Measurements from ENCODE around the gene PCNX3.
"Not testable (repeated sequence)": the region's sequence is repeated elsewhere in the genome, so short reads cannot be mapped to it uniquely, and the experiment has no call there.

The PCNX3 gene

DNA sequence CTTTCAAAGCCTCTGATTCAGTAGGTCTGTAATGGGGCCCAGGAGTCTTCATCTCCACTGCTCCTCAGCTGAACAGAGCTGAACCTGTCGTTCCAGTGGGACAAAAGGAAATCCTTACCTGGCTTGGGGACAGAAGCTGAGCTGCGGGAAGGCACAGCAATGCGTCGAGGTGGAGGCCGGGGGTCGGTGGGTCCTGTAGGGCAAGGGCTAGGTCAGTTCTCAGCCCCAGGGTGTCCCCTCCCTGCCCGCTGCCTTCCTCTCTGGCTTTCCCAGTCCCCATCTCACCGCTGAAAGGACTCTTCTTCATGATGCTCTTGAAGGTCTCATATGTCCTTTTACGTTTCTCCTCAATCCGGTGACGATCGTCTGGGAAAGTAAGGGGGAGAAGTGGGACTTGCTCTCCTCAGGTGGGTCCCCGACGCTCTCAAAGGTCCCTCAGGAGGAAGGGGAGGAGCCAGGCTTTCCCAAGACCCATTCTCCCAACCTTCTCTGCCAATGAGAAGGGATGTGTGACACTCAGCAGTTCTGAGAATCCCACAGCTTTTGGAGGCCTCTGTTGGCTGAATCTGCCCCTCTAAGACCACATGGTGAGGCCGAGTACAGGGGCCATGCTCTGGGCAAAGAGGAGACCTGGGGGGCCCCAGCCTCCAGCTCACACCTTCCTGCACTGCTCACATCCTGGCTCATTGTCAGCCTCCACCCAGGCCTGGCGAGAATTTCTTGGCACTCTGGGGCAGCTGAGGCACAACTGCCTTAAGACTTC, 40.2 kb downstream of the PCNX3 start:
- H3K4me3 ChIP-seq (replicated peaks in 1 of 2; ENCODE audit: low read depth in 2 of 2, low read length in 2 of 2): no peak overlapping the region
- DNase-seq (ENCODE audit: low read depth in 2 of 2): no peak
- TF ChIP-seq, protein P1, sequence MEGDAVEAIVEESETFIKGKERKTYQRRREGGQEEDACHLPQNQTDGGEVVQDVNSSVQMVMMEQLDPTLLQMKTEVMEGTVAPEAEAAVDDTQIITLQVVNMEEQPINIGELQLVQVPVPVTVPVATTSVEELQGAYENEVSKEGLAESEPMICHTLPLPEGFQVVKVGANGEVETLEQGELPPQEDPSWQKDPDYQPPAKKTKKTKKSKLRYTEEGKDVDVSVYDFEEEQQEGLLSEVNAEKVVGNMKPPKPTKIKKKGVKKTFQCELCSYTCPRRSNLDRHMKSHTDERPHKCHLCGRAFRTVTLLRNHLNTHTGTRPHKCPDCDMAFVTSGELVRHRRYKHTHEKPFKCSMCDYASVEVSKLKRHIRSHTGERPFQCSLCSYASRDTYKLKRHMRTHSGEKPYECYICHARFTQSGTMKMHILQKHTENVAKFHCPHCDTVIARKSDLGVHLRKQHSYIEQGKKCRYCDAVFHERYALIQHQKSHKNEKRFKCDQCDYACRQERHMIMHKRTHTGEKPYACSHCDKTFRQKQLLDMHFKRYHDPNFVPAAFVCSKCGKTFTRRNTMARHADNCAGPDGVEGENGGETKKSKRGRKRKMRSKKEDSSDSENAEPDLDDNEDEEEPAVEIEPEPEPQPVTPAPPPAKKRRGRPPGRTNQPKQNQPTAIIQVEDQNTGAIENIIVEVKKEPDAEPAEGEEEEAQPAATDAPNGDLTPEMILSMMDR (IDR thresholded peaks at IDR 0.05; ENCODE audit: low read depth, low read length): no peak

DNA sequence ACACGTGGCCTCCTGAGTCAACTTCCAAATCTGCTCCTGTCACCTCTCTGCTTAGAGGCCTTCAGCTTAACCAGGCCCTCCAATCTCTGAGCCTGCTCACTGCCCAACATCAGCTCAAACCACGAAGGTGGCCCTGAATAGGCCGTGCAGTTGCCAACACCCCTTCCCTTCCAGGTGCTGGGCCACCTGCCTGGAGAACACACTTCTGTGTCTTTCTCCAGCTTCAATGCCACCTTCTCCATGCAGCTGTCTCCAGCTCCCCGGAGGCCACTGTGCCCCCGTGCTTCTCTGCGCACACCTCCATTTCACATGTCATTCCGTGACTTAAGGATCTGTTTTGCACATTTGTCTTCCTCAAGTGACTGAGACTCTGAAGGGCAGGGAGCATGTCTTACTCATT, 41.9 kb downstream of the PCNX3 start:
- DNase-seq (ENCODE audit: low read depth in 2 of 2): no peak
- TF ChIP-seq, protein P1 (IDR thresholded peaks at IDR 0.05; ENCODE audit: low read depth, low read length): no peak
- no peak overlapping the region for H3K4me3 ChIP-seq (replicated peaks in 1 of 2; ENCODE audit: low read depth in 2 of 2, low read length in 2 of 2)

- H3K4me3 ChIP-seq (replicated peaks in 1 of 2; ENCODE audit: low read depth in 2 of 2, low read length in 2 of 2): no peak overlapping the region
- DNase-seq (ENCODE audit: low read depth in 2 of 2): no peak
- TF ChIP-seq, protein P1 (IDR thresholded peaks at IDR 0.05; ENCODE audit: low read depth, low read length): no peak
Observed at GRCh38 chr11:65658174-65659021, 42.8 kb downstream of the PCNX3 start.

- no peak for DNase-seq (ENCODE audit: low read depth in 2 of 2)
- H3K4me3 ChIP-seq (replicated peaks in 1 of 2; ENCODE audit: low read depth in 2 of 2, low read length in 2 of 2): no peak overlapping the region
- TF ChIP-seq, protein P1 (IDR thresholded peaks at IDR 0.05; ENCODE audit: low read depth, low read length): no peak
Observed at GRCh38 chr11:65660038-65660437, 44.5 kb downstream of the PCNX3 start.

- not testable (repeated sequence) for DNase-seq (ENCODE audit: low read depth in 2 of 2); H3K4me3 ChIP-seq (replicated peaks in 1 of 2; ENCODE audit: low read depth in 2 of 2, low read length in 2 of 2)
Observed at GRCh38 chr11:65660908-65661307, 45.3 kb downstream of the PCNX3 start.

GRCh38 chr11:65661599-65662246, 46.1 kb downstream of the PCNX3 start:
- TF ChIP-seq, protein P1 (IDR thresholded peaks at IDR 0.05; ENCODE audit: low read depth, low read length): no peak
- peak overlapping the region; percentile 91 to 94 for H3K4me3 ChIP-seq (replicated peaks in 1 of 2; ENCODE audit: low read depth in 2 of 2, low read length in 2 of 2)
- no peak for DNase-seq (ENCODE audit: low read depth in 2 of 2)
